ENCODE measurements around the gene RAD9A. TPM values are rescaled to one million over a fixed set of nuclear protein-coding genes. Genes with fewer than 3 reads are reported as not detected.

Gene RAD9A
- total and polyA plus RNA-seq, 2 donors (not counting 1 experiment from before 2014, with no cell fraction given) = 3.5 to 3.8 TPM

DNA sequence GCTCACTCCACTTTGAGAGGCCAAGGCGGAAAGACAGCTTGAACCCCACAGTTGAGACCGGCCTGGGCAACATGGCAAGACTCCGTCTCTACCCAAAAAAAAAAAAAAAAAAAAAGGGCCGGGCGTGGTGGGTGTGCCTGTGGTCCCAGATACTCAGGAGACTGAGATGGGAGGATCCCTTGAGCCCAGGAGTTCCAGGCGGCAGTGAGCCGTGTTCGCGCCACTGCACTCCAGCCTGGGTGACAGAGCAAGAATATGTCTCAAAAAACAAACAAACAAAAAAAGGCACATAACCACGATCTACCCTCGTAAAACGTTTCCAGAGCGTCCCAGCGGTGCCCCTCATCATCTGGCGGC is 861 bp upstream of the RAD9A start:
- H3K9me3 ChIP-seq (ENCODE audit: control insufficient read depth, insufficient read depth, low read depth, low read length) = no peaks in the 10 kb centered on the region
- H3K9ac ChIP-seq (ENCODE audit: insufficient read depth, low read length) = peak overlapping the region; percentile 78
- no peaks in the 10 kb centered on the region for H3K27me3 ChIP-seq (ENCODE audit: control insufficient read depth, insufficient read depth, low read length)
- peak overlapping the region; percentile 90 to 95 (median 92) for H3K4me3 ChIP-seq (replicated peaks in 1 of 4; ENCODE audit: control extremely low read depth in 1 of 4, insufficient read depth in 1 of 4, low read depth in 3 of 4, low read length in 4 of 4)
- H3K4me2 ChIP-seq (ENCODE audit: extremely low read depth, insufficient read depth, low read length) = peak overlapping the region; percentile 89
- no peaks in the 10 kb centered on the region for H3K4me1 ChIP-seq (ENCODE audit: control insufficient read depth, extremely low read depth, insufficient read depth, low read length)
- peak overlapping the region; percentile 80 for H3K27ac ChIP-seq (ENCODE audit: insufficient read depth, low read length)
- no peak for DNase-seq (ENCODE audit: low read depth in 2 of 2)
- no peak for TF ChIP-seq EZH2 (IDR thresholded peaks at IDR 0.05; ENCODE audit: low read length, missing control alignments)
- TF ChIP-seq, protein P1, sequence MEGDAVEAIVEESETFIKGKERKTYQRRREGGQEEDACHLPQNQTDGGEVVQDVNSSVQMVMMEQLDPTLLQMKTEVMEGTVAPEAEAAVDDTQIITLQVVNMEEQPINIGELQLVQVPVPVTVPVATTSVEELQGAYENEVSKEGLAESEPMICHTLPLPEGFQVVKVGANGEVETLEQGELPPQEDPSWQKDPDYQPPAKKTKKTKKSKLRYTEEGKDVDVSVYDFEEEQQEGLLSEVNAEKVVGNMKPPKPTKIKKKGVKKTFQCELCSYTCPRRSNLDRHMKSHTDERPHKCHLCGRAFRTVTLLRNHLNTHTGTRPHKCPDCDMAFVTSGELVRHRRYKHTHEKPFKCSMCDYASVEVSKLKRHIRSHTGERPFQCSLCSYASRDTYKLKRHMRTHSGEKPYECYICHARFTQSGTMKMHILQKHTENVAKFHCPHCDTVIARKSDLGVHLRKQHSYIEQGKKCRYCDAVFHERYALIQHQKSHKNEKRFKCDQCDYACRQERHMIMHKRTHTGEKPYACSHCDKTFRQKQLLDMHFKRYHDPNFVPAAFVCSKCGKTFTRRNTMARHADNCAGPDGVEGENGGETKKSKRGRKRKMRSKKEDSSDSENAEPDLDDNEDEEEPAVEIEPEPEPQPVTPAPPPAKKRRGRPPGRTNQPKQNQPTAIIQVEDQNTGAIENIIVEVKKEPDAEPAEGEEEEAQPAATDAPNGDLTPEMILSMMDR (conservative IDR thresholded peaks at IDR 0.05 in 1 of 2, IDR thresholded peaks at IDR 0.05 in 1 of 2; ENCODE audit: low read depth in 1 of 2, low read length in 2 of 2) = no peak
- no peaks in the 10 kb centered on the region for H4K20me1 ChIP-seq (ENCODE audit: control insufficient read depth, extremely low read depth, insufficient read depth, low read length)
- H3K79me2 ChIP-seq (ENCODE audit: control insufficient read depth, insufficient read depth, low read length) = peaks cover 4% of the 10 kb centered on the region
- no peak overlapping the region for H2AFZ ChIP-seq (ENCODE audit: low read length)
- peaks cover 2% of the 10 kb centered on the region for H3K36me3 ChIP-seq (ENCODE audit: control insufficient read depth, insufficient read depth, low read length)

DNA sequence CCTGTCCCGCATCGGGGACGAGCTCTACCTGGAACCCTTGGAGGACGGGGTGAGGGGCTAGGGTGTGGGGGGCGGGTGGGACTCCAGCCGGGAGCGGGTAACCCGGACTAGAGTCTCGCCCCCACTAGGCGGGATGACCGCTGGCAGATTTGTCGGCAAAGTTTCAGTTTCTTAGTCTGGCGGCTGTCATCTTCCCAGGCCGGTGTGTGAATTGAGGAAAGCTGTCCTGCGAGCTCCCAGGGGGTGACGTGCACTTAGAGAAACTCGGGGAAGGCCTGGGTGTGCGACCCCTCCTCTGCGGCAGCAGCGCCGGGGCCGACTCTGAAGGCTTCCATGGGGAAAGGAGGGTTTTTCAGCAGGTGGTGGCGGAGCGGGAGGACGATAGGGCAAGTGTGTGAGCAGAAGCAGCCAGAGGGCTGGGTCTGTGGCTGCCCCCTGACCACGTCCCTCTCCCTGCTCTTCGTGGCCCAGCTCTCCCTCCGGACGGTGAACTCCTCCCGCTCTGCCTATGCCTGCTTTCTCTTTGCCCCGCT is 463 bp downstream of the RAD9A start:
- no peaks in the 10 kb centered on the region for H4K20me1 ChIP-seq (ENCODE audit: control insufficient read depth, extremely low read depth, insufficient read depth, low read length)
- no peak for DNase-seq (ENCODE audit: low read depth in 2 of 2)
- TF ChIP-seq, protein P1 (conservative IDR thresholded peaks at IDR 0.05 in 1 of 2, IDR thresholded peaks at IDR 0.05 in 1 of 2; ENCODE audit: low read depth in 1 of 2, low read length in 2 of 2) = no peak
- TF ChIP-seq EZH2 (IDR thresholded peaks at IDR 0.05; ENCODE audit: low read length, missing control alignments) = no peak
- no peaks in the 10 kb centered on the region for H3K4me1 ChIP-seq (ENCODE audit: control insufficient read depth, extremely low read depth, insufficient read depth, low read length)
- H3K27me3 ChIP-seq (ENCODE audit: control insufficient read depth, insufficient read depth, low read length) = no peaks in the 10 kb centered on the region
- peak overlapping the region; percentile 84 for H2AFZ ChIP-seq (ENCODE audit: low read length)
- peaks cover 2% of the 10 kb centered on the region for H3K36me3 ChIP-seq (ENCODE audit: control insufficient read depth, insufficient read depth, low read length)
- peaks cover 4% of the 10 kb centered on the region for H3K79me2 ChIP-seq (ENCODE audit: control insufficient read depth, insufficient read depth, low read length)
- H3K4me3 ChIP-seq (replicated peaks in 1 of 4; ENCODE audit: control extremely low read depth in 1 of 4, insufficient read depth in 1 of 4, low read depth in 3 of 4, low read length in 4 of 4) = peak overlapping the region; percentile 66 to 95 (median 91)
- H3K9ac ChIP-seq (ENCODE audit: insufficient read depth, low read length) = peak overlapping the region; percentile 71
- peak overlapping the region; percentile 80 for H3K27ac ChIP-seq (ENCODE audit: insufficient read depth, low read length)
- H3K9me3 ChIP-seq (ENCODE audit: control insufficient read depth, insufficient read depth, low read depth, low read length) = no peaks in the 10 kb centered on the region
- H3K4me2 ChIP-seq (ENCODE audit: extremely low read depth, insufficient read depth, low read length) = peak overlapping the region; percentile 94

DNA sequence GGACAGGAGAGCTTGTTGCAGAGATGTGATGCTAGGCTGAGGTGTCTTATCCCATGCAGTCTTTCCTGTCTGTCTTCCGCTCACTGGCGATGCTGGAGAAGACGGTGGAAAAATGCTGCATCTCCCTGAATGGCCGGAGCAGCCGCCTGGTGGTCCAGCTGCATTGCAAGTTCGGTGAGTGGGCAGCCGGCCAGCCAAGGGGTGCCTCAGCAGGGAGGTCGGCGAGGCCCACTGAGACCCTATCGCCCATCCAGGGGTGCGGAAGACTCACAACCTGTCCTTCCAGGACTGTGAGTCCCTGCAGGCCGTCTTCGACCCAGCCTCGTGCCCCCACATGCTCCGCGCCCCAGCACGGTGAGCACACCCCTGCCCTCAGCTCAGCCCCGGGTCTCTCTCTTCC is 1.7 kb downstream of the RAD9A start:
- Histone ChIP-seq H2AFZ (ENCODE audit: low read length) (no peak overlapping the region), H3K27me3 (ENCODE audit: control insufficient read depth, insufficient read depth, low read length) (no peaks in the 10 kb centered on the region), H3K9me3 (ENCODE audit: control insufficient read depth, insufficient read depth, low read depth, low read length) (no peaks in the 10 kb centered on the region), H3K4me3 (replicated peaks in 1 of 4; ENCODE audit: control extremely low read depth in 1 of 4, insufficient read depth in 1 of 4, low read depth in 3 of 4, low read length in 4 of 4) (no peak overlapping the region), H3K36me3 (ENCODE audit: control insufficient read depth, insufficient read depth, low read length) (peaks cover 11% of the 10 kb centered on the region), H4K20me1 (ENCODE audit: control insufficient read depth, extremely low read depth, insufficient read depth, low read length) (no peaks in the 10 kb centered on the region), H3K4me2 (ENCODE audit: extremely low read depth, insufficient read depth, low read length) (no peak overlapping the region), H3K9ac (ENCODE audit: insufficient read depth, low read length) (no peak overlapping the region), H3K27ac (ENCODE audit: insufficient read depth, low read length) (no peak overlapping the region), H3K79me2 (ENCODE audit: control insufficient read depth, insufficient read depth, low read length) (peaks cover 4% of the 10 kb centered on the region), H3K4me1 (ENCODE audit: control insufficient read depth, extremely low read depth, insufficient read depth, low read length) (no peaks in the 10 kb centered on the region)
- DNase-seq (ENCODE audit: low read depth in 2 of 2) = no peak
- TF ChIP-seq, protein P1 (conservative IDR thresholded peaks at IDR 0.05 in 1 of 2, IDR thresholded peaks at IDR 0.05 in 1 of 2; ENCODE audit: low read depth in 1 of 2, low read length in 2 of 2) = no peak
- no peak for TF ChIP-seq EZH2 (IDR thresholded peaks at IDR 0.05; ENCODE audit: low read length, missing control alignments)

Data from fibroblast of lung (primary cell).